HFFc6 (cell line): ENCODE measurements around the gene SLC2A10. TPM values are rescaled to one million over a fixed set of nuclear protein-coding genes. Genes with fewer than 3 reads are reported as not detected.

ENCODE experiments used
- DNase-seq: peaks from one replicate; pipeline ENCODE4 v3.0.0-alpha.2; 2018
- H3K27ac Mint-ChIP-seq: 2 replicates; pipeline ENCODE4 v1.8.0; 2020; ENCODE audit warnings: mild to moderate bottlenecking, mixed read lengths
- H3K27me3 Mint-ChIP-seq: 2 replicates; pipeline ENCODE4 v1.8.0; 2021; ENCODE audit warnings: mild to moderate bottlenecking, moderate library complexity, mixed read lengths; ENCODE audit not compliant: insufficient read depth
- H3K36me3 Mint-ChIP-seq: 2 replicates; pipeline ENCODE4 v1.8.0; 2021; ENCODE audit warnings: low read depth, mixed read lengths
- H3K4me1 Mint-ChIP-seq: 2 replicates; pipeline ENCODE4 v1.8.0; 2020; ENCODE audit warnings: low read depth, mixed read lengths
- H3K4me3 Mint-ChIP-seq: 2 replicates; pipeline ENCODE4 v1.8.0; 2020; ENCODE audit warnings: mild to moderate bottlenecking, moderate library complexity, mixed read lengths
- H3K9me3 Mint-ChIP-seq: 2 replicates; pipeline ENCODE4 v1.8.0; 2020; ENCODE audit warnings: mild to moderate bottlenecking, mixed read lengths
- total RNA-seq, 6 experiments: library from RNA; stranded (reverse); fragmentation: NEBNext Ultra II Directional; extraction: Animal tissue kit (Norgen Biotek cat#: 25700); gene quantifications; 2 replicates in 1 of 6; 3 replicates in 5 of 6; pipeline ENCODE4 v1.2.3, GENCODE V29; 2021
- TF ChIP-seq, protein P1 (sequence below): fragments of 200-600 bp; sonication (generic); IDR thresholded peaks from 2 replicates; pipeline ENCODE4 v1.5.0; 2021; ENCODE audit warnings: antibody characterized with exemption, mild to moderate bottlenecking

SLC2A10 gene
- total RNA-seq, 6 experiments from 2014 or later = 27.0 to 36.4 (median 30.5) TPM

DNA sequence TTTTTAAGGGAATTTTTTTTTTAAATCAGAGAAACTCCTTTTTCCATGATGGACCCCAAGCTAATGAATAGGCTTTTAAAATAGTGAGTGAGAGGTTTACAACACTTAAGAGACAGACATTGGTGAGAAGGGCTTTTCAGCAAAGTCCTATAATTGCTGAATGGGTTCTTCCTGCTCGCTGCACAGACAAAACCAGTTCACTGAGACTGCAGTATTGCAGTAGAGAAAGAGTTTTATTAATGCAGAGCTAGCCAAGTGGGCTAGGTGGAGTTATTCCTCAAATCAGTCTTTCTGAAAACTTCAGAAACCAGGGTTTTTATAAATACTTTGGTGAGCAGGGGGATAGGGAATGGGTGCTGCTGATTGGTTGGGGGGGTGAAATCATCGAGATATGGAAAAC lies 3.2 kb upstream of the SLC2A10 start:
- no peak overlapping the region for H3K27ac Mint-ChIP-seq
- peaks cover 6% of the 10 kb centered on the region for H3K9me3 Mint-ChIP-seq
- DNase-seq = no peak
- H3K36me3 Mint-ChIP-seq = peaks cover 16% of the 10 kb centered on the region
- peaks cover 26% of the 10 kb centered on the region for H3K4me1 Mint-ChIP-seq
- no peak overlapping the region for H3K4me3 Mint-ChIP-seq
- TF ChIP-seq, protein P1, sequence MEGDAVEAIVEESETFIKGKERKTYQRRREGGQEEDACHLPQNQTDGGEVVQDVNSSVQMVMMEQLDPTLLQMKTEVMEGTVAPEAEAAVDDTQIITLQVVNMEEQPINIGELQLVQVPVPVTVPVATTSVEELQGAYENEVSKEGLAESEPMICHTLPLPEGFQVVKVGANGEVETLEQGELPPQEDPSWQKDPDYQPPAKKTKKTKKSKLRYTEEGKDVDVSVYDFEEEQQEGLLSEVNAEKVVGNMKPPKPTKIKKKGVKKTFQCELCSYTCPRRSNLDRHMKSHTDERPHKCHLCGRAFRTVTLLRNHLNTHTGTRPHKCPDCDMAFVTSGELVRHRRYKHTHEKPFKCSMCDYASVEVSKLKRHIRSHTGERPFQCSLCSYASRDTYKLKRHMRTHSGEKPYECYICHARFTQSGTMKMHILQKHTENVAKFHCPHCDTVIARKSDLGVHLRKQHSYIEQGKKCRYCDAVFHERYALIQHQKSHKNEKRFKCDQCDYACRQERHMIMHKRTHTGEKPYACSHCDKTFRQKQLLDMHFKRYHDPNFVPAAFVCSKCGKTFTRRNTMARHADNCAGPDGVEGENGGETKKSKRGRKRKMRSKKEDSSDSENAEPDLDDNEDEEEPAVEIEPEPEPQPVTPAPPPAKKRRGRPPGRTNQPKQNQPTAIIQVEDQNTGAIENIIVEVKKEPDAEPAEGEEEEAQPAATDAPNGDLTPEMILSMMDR = no peak
- peaks cover 6% of the 10 kb centered on the region for H3K27me3 Mint-ChIP-seq

DNA sequence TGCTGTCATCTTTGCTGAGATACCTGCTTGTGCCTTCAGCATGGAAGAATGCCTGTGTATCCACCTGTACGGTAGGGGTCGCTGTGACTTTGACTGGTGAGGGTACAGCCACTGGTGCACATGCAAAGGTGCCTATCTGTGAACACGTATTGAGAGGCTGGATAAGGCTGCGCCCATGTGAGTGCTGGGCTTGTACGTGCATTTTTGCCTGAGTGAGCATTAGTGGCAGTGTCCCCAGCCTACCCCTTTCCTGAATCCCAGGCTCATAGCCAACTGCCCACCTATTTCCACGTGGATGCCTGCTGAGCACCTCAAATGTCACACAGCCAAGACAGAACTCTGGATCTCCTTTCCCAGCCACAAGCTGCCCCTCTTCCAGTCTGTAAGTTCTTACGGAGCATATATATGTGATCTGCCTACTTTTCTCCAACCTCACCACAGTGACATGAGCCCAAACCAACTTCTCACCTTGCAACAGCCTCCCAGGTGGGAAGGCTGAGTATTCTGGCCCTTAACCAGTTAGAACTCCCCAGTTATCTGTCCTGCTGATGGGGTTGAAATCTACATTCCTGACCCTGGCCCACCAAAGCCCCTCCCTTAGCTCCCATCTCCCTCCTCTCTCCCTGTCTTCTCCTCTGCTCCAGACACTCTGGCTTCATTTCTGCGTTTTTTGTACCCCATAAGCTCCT lies 1.1 kb upstream of the SLC2A10 start:
- Mint-ChIP-seq H3K27ac (peak overlapping the region; percentile 95; the same call in 1 of the 2 replicates), H3K27me3 (peaks cover 6% of the 10 kb centered on the region)
- DNase-seq = no peak

DNA sequence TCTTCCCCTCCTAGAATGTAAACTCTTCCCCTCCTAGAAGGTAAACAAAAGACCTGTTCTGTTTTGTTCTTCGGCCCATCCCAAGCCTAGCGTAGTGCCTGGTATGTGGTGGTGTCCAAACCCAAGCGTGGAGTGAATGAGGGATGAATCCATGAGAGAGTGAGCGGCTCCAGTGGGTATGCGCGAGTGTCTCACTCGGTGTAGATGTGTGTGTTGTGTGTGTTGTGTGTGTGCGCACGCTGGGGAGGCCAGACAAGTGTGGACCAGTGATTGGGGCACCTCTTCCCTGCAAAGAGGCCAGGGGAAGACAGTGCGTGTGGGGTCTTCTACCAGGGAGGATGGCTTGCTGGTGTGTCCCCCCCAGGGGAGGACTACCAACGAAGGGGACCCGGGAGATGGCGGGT lies 392 bp upstream of the SLC2A10 start:
- Mint-ChIP-seq H3K4me1 (peaks cover 41% of the 10 kb centered on the region), H3K27me3 (peaks cover 6% of the 10 kb centered on the region), H3K4me3 (peak overlapping the region; percentile 84), H3K9me3 (peaks cover 6% of the 10 kb centered on the region), H3K27ac (peak overlapping the region; percentile 95), H3K36me3 (peaks cover 16% of the 10 kb centered on the region)
- no peak for DNase-seq
- TF ChIP-seq, protein P1 = no peak

More for the DNA sequence above, 1.1 kb upstream of the SLC2A10 start:
- peaks cover 6% of the 10 kb centered on the region for H3K9me3 Mint-ChIP-seq
- peaks cover 16% of the 10 kb centered on the region for H3K36me3 Mint-ChIP-seq
- no peak overlapping the region for H3K4me3 Mint-ChIP-seq
- TF ChIP-seq, protein P1 = peak; percentile 26; the same call in 1 of the 2 replicates
- peaks cover 35% of the 10 kb centered on the region for H3K4me1 Mint-ChIP-seq

DNA sequence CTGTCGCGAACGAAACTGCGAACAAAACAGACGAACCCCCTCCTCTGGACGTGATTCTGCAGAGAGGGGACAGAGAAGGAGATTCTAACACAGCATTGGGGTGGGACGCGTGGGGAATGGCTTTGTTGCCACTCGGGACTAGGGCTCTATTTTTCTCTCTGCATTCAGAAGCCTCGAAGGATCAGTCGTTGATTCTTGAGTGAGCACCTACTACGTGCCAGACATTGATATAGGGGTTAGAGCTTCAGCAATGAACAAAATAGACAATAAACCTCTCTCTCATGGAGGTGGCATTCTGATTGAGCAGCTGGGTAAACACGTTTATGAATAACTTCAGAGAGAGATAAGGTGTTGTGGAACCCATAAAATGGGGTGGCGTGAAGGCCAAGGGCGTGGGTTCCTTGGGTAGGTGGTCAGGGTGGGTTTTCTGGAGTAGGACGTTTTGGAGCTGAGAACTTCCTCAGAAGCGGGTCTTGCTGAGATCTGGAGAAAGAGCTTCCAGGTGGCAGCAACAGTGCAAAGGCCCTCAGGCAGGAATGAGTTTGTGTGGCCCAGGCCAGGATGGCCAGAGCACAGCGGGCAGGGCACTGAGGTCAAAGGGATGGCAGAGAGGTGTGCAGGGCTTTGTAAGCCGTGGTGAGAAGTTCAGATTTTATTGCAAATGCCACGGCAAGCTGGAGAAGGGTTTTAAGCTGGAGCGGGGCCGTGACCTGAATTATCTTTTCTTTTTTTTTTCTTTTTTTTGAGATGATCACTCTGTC lies 884 bp downstream of the SLC2A10 start:
- TF ChIP-seq, protein P1 = no peak
- Mint-ChIP-seq H3K36me3 (peaks cover 18% of the 10 kb centered on the region), H3K9me3 (peaks cover 6% of the 10 kb centered on the region), H3K4me1 (peaks cover 54% of the 10 kb centered on the region), H3K27me3 (peaks cover 6% of the 10 kb centered on the region), H3K4me3 (peak overlapping the region; percentile 99), H3K27ac (peak overlapping the region; percentile 94)
- no peak for DNase-seq

DNA sequence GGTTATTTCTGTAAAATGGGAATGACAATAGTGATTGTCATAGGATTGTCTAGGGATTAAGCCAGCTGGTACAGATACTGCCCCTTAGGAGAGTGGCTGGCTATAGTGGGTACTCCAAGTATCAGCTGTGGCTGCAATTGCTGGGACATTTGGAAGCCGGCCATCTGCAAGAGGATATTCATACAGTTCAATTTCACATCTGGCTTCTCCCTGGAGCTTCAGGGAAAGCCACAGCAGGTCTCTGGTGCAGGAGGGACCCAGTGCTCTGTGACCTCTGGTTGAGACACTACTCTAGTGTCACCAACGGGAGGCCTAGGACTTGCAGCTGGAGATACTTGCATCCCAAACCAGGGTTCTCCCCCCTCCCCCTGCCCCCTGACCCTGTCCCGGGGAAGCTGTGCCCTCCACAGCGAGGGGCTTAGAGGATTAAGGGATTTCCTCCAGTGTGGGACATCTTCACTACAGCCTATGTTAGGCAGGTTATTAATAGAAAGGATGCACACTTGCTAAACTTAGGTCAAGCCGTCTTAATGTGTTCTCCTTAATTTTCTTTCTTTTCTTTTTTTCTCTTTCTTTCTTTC lies 2.7 kb downstream of the SLC2A10 start:
- Mint-ChIP-seq H3K36me3 (peaks cover 15% of the 10 kb centered on the region), H3K4me3 (no peak overlapping the region), H3K27me3 (peaks cover 6% of the 10 kb centered on the region), H3K4me1 (peaks cover 59% of the 10 kb centered on the region), H3K27ac (no peak overlapping the region), H3K9me3 (no peaks in the 10 kb centered on the region)
- DNase-seq = no peak
- TF ChIP-seq, protein P1 = no peak
